Tibial artery (tissue), 4 donors: Measurements from ENCODE around the gene ADCY5.
A peak's percentile ranks its signal among the peaks of the same experiment; 100 is the strongest.

Source experiments
- DNase-seq, 2 donors: peaks; one replicate each; pipeline ENCODE4 v3.0.0-alpha.2; 2019
- H3K27ac ChIP-seq, 2 donors: fragments of 200-600 bp; sonication (generic) in 1 of 2; 1 replicate in 1 of 2; 2 replicates in 1 of 2; pipeline ENCODE4 v1.5.1; 2018 to 2019; ENCODE audit warnings: mild to moderate bottlenecking in 1 of 2
- H3K27me3 ChIP-seq, 2 donors: fragments of 200-600 bp; sonication (generic) in 1 of 2; one replicate each; pipeline versions ENCODE4 v1.5.1 to v1.6.0; 2016 to 2019
- H3K36me3 ChIP-seq, 3 donors: fragments of 200-600 bp; sonication (generic) in 2 of 3; one replicate each; pipeline ENCODE4 v1.5.1; 2016 to 2019; ENCODE audit warnings: mild to moderate bottlenecking in 2 of 3
- H3K4me1 ChIP-seq, 4 donors: fragments of 200-600 bp; sonication (generic) in 2 of 4; 1 replicate in 3 of 4; 2 replicates in 1 of 4; pipeline ENCODE4 v1.5.1; 2016 to 2019
- H3K4me3 ChIP-seq, 2 donors: fragments of 200-600 bp; sonication (generic) in 1 of 2; 1 replicate in 1 of 2; 2 replicates in 1 of 2; pipeline ENCODE4 v1.5.1; 2018 to 2019; ENCODE audit warnings: mild to moderate bottlenecking in 2 of 2
- H3K9me3 ChIP-seq, 3 donors: fragments of 200-600 bp; sonication (generic) in 1 of 3; one replicate each; pipeline ENCODE4 v1.5.1; 2016 to 2019
- intact Hi-C: fragments of 100-400 bp; cut with DNase I; formaldehyde crosslinking; loops from one replicate; pipeline ENCODE4 v1.15.0; 2023; ENCODE audit warnings: low total_unique reads
- TF ChIP-seq, protein P1 (sequence below), 2 experiments: fragments of 200-600 bp in 1 of 2; fragments of 450-650 bp in 1 of 2; IDR thresholded peaks; one replicate each; pipeline ENCODE4 v1.5.1; 2017 to 2019; ENCODE audit warnings: antibody characterized with exemption in 2 of 2, mild to moderate bottlenecking in 1 of 2, moderate library complexity in 1 of 2

ADCY5 gene

DNA sequence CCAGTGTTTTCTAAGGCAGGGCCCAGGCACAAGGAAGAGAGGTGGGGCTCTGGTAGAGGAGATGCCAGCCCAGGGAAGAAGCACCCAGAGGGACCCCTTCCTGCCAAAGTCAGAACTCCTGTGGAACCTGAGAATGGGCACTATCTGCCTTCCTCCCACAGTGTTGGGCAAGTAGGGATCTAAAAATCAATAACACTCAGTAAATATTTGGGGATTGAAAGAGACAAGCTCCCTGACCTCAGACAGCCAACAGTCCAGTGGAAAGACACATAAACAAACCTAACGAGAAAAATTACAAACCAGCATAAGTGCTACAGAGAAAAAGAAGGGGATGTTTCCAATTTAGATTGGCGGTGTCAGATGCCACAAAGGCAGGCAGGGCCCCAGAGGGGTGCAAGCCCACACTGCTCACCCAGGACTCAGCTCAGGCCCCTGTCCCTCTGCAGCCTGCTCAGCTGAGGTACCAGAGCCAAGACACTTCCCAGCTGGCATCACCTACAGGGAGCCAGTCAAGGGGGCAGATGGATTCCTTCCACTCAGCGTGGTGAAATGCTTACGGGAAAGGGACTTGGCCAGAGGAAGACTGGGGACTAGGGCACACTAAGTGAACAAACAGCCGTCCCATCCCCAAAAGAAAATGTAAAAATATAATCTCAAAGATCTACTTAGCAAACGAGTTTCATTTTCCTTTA is 15.9 kb downstream of the ADCY5 start:
- H3K36me3 ChIP-seq: no peaks in the 10 kb centered on the region
- DNase-seq: no peak
- H3K27ac ChIP-seq: peak overlapping the region; percentile 73 to 96
- H3K4me1 ChIP-seq: peaks cover 0 to 98% (median 44%) of the 10 kb centered on the region in 4 donors
- intact Hi-C loops: no loop called here
- H3K9me3 ChIP-seq: no peaks in the 10 kb centered on the region
- no peaks in the 10 kb centered on the region for H3K27me3 ChIP-seq
- TF ChIP-seq, protein P1, sequence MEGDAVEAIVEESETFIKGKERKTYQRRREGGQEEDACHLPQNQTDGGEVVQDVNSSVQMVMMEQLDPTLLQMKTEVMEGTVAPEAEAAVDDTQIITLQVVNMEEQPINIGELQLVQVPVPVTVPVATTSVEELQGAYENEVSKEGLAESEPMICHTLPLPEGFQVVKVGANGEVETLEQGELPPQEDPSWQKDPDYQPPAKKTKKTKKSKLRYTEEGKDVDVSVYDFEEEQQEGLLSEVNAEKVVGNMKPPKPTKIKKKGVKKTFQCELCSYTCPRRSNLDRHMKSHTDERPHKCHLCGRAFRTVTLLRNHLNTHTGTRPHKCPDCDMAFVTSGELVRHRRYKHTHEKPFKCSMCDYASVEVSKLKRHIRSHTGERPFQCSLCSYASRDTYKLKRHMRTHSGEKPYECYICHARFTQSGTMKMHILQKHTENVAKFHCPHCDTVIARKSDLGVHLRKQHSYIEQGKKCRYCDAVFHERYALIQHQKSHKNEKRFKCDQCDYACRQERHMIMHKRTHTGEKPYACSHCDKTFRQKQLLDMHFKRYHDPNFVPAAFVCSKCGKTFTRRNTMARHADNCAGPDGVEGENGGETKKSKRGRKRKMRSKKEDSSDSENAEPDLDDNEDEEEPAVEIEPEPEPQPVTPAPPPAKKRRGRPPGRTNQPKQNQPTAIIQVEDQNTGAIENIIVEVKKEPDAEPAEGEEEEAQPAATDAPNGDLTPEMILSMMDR (IDR thresholded peaks at IDR 0.05): no peak
- peak overlapping the region; percentile 0 to 17 for H3K4me3 ChIP-seq

DNA sequence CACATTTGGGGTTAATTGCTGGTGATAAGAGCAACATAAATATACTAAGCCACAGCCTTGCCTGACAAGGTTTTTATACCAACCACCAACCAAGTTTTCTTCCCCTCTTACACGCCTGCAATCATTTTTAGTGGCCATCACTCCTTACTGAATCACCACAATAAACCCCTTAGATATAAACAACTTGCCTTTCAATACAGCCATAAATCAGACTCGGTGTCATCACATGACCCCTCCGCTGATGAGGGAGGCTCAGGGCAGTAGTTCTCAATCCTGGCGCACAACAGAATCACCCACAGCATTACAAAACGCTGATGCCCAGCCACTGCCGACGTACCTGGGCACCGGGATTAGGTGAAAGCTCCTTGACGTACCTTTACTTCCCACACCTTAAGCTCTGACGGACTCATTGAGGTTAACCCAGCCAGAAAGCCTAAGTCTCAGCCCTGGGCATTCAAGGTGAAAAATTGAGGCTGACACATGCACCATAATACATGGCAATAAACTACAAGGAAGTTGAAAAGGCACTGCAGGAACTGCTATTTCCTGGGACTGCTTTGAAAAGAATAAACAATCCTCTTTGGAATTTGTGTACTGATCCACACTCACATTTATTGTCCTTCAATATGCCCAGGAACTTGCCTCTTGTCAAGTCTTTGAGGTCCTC is 17.1 kb downstream of the ADCY5 start:
- TF ChIP-seq, protein P1 (IDR thresholded peaks at IDR 0.05): no peak
- intact Hi-C loops: no loop called here
- H3K27ac ChIP-seq: peak overlapping the region; percentile 73 to 96
- no peak overlapping the region for H3K4me3 ChIP-seq
- H3K36me3 ChIP-seq: no peaks in the 10 kb centered on the region
- H3K27me3 ChIP-seq: no peaks in the 10 kb centered on the region
- H3K9me3 ChIP-seq: no peaks in the 10 kb centered on the region
- DNase-seq: no peak
- H3K4me1 ChIP-seq: peaks cover 0 to 98% (median 48%) of the 10 kb centered on the region in 4 donors

DNA sequence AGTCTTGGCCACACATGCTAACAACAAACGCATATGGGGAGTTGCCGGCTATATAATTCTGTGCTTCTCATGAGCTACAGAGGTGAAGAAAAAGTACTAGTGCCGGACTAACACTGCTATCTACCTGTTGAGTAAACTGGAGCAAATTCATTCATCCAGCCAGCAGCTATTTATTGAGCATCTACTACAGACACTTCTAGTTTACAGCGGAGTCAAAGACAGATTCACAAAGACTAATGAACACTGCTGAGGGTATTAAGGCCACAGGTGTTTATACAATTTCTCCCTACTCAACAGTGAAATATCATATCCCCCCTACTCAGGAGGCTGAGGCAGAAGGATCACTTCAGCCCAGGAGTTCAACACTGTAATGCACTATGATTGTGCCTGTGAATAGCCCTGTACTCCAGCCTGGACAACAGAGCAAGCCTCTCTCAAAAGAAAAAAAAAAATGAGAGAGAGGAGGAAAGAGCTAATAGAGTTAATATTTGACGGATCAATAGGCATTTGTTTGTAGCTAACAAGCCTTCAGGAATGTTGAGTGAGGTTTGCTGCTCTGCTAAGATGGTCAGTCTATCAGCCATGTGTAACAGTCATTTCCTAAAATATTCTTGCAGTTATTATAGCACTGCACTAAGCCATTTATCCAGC is 17.8 kb downstream of the ADCY5 start:
- TF ChIP-seq, protein P1 (IDR thresholded peaks at IDR 0.05): no peak
- Histone ChIP-seq H3K4me3 (no peak overlapping the region), H3K27ac (peak overlapping the region; percentile 90 to 96), H3K9me3 (no peaks in the 10 kb centered on the region), H3K4me1 (peaks cover 0 to 98% (median 51%) of the 10 kb centered on the region in 4 donors), H3K27me3 (no peaks in the 10 kb centered on the region), H3K36me3 (no peaks in the 10 kb centered on the region)
- DNase-seq: no peak
- intact Hi-C loops: no loop called here

DNA sequence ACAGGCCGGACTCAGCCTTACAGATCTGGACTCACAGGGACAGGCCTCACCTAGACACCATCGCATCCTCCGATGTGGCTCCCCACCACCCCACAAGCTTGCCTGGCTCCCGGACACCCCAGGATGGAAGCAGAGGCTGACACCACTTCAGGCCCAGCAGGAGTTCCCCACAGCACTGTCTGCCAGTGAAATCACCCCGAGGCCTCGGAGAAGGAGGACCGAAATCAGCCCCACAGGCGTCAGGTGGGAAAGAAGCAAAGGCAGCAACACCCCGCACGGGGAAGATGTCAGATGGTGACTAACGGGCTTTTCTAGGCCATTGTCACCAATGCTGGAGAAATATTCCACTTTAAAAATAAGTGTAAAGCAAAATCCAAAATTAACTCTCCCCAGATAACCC is 18.6 kb downstream of the ADCY5 start:
- intact Hi-C loops: no loop called here
- Histone ChIP-seq H3K27ac (peak overlapping the region; percentile 90 to 96), H3K36me3 (no peaks in the 10 kb centered on the region), H3K4me3 (no peak overlapping the region), H3K4me1 (peaks cover 0 to 100% (median 58%) of the 10 kb centered on the region in 4 donors), H3K27me3 (no peaks in the 10 kb centered on the region), H3K9me3 (no peaks in the 10 kb centered on the region)
- DNase-seq: no peak
- TF ChIP-seq, protein P1 (IDR thresholded peaks at IDR 0.05): no peak

- no peaks in the 10 kb centered on the region for H3K9me3 ChIP-seq
- peaks cover 0 to 100% (median 63%) of the 10 kb centered on the region in 4 donors for H3K4me1 ChIP-seq
- H3K27ac ChIP-seq: peak overlapping the region; percentile 90 to 96
- no peaks in the 10 kb centered on the region for H3K27me3 ChIP-seq
- intact Hi-C loops: no loop called here
- H3K4me3 ChIP-seq: no peak overlapping the region
- no peaks in the 10 kb centered on the region for H3K36me3 ChIP-seq
- TF ChIP-seq, protein P1 (IDR thresholded peaks at IDR 0.05): no peak
- DNase-seq: no peak
Observed at GRCh38 chr3:123429362-123430125, 19.3 kb downstream of the ADCY5 start.
